Activated CD4-positive, alpha-beta T cell treated with anti-CD3 and anti-CD28 coated beads, Interleukin-2, amount 50 U/mL, for 48 hours (primary cell): ENCODE data around the gene TTC36.
"Not testable (repeated sequence)": the region's sequence is repeated elsewhere in the genome, so short reads cannot be mapped to it uniquely, and the experiment has no call there.

Experiments used
- DNase-seq, 2 experiments: peaks; one replicate each; pipeline ENCODE4 v3.0.0-alpha.2; 2020

The TTC36 gene

DNA sequence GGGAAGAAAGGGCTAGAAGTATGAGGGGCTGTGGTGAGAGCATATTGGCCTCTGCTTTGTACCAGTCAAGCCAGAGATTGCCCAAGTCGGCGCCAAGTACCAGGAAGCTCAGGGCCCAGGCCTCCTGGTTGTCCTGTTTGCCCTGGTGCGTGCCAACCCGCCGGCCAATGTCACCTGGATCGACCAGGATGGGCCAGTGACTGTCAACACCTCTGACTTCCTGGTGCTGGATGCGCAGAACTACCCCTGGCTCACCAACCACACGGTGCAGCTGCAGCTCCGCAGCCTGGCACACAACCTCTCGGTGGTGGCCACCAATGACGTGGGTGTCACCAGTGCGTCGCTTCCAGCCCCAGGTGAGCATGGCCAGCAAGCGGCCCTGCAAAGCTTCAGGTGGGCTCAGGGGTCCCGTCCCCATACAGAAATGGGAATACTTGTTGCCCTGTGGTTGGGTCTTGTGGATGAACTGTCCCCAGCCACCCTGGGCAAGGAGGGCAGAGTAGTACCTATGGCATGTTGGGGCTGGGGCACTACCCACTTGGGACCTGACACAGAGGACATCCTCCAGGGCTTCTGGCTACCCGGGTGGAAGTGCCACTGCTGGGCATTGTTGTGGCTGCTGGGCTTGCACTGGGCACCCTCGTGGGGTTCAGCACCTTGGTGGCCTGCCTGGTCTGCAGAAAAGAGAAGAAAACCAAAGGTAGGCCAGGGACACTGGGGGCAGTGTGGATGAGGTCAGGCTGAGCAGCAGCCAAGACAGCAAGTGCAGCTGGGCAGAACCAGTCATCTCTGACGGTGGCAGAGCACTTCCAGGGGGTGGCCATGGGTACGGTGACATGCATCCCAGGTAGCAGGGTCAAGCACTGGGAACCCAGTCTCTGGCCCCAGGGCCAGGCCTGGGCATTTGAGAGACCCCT is 5.8 kb downstream of the TTC36 start:
- no peak for DNase-seq

DNA sequence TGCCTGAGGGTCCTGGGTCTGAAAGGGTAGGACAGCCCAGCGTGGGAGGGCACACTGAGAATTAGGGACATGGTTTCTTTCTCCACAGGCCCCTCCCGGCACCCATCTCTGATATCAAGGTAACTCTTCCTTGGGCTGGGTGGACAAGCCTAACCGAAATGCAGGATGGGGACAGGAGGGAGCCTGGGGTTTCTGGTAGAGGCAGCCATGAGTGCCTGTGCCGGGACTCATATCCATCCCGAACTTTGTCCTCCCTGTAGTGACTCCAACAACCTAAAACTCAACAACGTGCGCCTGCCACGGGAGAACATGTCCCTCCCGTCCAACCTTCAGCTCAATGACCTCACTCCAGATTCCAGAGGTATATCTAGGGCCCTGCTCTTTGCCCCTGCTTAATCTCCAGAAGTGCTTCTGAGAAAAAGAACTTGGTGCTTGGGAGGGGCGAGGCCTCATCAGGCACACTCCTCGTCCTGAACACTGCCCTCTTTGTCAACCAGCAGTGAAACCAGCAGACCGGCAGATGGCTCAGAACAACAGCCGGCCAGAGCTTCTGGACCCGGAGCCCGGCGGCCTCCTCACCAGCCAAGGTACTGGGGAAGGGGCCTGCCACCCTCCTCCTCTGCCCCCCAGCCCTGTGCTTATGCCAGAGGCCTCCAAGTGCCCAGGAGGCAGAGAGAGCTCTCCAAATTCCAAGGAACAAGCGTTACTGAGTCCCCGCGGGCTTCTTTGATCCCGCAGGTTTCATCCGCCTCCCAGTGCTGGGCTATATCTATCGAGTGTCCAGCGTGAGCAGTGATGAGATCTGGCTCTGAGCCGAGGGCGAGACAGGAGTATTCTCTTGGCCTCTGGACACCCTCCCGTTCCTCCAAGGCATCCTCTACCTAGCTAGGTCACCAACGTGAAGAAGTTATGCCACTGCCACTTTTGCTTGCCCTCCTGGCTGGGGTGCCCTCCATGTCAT is 6.8 kb downstream of the TTC36 start:
- no peak for DNase-seq

GRCh38 chr11:118535261-118535660 is 8.0 kb downstream of the TTC36 start:
- DNase-seq: no peak

DNA sequence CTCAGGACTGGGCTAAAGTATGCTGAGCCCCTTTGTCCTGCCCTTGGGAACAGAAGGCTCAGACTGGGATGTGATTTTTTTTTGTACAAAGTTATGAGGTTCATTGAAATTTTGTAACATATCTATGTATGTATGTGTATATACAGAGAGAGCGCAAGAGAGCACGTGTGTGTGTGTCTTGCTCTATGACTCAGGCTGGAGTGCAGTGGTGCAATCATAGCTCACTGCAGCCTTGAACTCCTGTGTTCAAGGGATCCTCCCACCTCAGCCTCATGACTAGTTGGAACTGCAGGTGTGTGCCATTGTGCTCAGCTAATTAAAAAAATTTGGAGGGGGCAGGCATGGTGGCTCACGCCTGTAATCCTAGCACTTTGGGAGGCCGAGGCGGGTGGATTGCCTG is 9.5 kb downstream of the TTC36 start:
- no peak for DNase-seq

GRCh38 chr11:118537409-118537980 is 10.2 kb downstream of the TTC36 start:
- DNase-seq: no peak

DNA sequence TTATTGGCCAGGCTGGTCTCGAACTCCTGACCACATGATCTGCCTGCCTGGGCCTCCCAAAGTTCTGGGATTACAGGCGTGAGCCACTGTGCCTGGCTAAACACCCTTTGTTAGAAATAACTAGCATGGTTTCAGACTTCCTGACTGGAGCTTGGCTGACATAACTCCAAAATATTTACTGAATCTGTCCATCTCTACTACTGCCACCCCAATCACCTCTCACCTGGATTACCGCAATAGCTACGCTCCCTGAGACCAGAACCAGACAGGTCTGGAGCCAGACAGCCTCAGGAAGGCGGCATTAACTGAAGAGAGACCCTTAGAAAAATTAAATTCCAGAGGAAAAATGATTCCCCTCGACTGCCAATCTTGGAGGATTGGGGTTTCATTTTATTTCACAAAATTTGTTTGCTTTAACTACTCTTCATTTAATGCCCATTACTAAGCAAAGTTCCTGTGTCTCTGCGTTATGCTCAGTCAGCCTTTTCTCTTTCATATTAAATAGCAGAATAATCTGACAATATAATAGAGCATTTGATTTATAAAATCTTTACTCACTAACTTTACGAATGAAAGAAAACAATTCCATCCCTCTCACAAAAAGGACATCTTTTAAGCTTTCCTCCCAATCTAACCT is 16.9 kb downstream of the TTC36 start:
- DNase-seq: no peak

- DNase-seq: no peak
Measured at GRCh38 chr11:118544647-118545010, 17.4 kb downstream of the TTC36 start.

GRCh38 chr11:118545533-118545932 is 18.3 kb downstream of the TTC36 start:
- no peak for DNase-seq

- no peak for DNase-seq
Measured at GRCh38 chr11:118547132-118547531, 19.9 kb downstream of the TTC36 start.

GRCh38 chr11:118552341-118552740 is 25.1 kb downstream of the TTC36 start:
- DNase-seq: no peak

- DNase-seq: no peak
Measured at GRCh38 chr11:118560806-118561205, 33.5 kb downstream of the TTC36 start.

- no peak for DNase-seq
Measured at GRCh38 chr11:118565051-118565450, 37.8 kb downstream of the TTC36 start.

- no peak for DNase-seq
Measured at GRCh38 chr11:118569670-118570069, 42.4 kb downstream of the TTC36 start.

DNA sequence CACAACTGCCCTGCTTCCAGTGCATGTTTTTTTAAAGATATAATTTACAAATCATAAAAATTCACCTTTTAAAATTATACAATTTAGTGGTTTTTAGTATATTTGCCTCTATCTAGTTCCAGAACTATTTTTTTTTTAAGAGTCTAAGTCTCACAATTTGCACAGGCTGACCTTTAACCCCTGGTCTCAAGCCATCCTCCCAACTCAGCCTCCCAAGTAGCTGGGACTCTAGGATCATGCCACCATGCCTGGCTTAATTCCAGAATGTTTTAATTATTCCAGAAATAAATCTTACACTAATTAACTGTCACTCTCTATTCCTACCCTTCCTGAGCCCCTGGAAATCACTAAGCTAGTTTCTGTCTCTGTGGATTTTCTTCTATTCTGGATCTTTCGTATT is 43.5 kb downstream of the TTC36 start:
- no peak for DNase-seq

- peak; percentile 26 to 37 for DNase-seq
Measured at GRCh38 chr11:118571701-118572060, 44.4 kb downstream of the TTC36 start.

GRCh38 chr11:118572061-118572980 is 45.0 kb downstream of the TTC36 start, which contains the start of gene ARCN1:
ARCN1 (plus strand) TSS chr11:118572409; CDS start chr11:118572548, 139 bp downstream.
- DNase-seq: peak; percentile 73 to 82

DNA sequence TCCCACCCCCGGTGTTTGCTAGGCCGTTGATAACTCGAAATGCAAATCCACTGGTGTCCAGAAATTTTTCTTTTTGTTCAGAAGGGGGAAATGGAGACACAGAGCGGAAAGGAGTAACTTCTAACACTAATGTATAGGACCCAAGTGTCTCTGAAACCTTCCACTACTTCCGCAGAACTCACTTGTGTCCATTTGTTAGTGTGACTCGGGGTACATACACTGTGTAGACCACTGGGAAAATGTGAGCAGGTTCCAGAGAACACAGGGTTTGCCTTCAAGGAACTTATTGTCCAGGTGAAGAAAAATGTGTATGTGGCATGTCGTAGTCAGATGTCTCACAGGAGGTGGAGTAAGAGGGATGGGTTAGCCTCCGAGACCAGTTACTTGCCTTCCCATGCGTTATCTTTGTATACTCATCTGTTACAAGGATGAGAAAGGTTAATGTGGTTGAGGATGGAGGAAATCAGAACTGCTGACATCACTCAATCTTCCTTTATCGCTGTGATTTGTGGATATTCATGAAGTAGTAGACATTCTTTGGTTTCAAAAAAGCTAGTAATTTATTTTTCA is 45.8 kb downstream of the TTC36 start:
- DNase-seq: peak; percentile 18 to 43

- DNase-seq: no peak
Measured at GRCh38 chr11:118574636-118575035, 47.4 kb downstream of the TTC36 start.

GRCh38 chr11:118577995-118578394 is 50.7 kb downstream of the TTC36 start:
- not testable (repeated sequence) for DNase-seq
